Fibroblast of pulmonary artery (primary cell): ENCODE data around the gene VDAC2.

Experiments
- DNase-seq: peaks from one replicate; pipeline ENCODE4 v3.0.0-alpha.2; 2010; ENCODE audit warnings: low read depth
- H3K4me3 ChIP-seq: replicated peaks from 2 replicates; pipeline ENCODE4 v1.5.1; 2011; ENCODE audit warnings: low read depth, mild to moderate bottlenecking, control low read depth, low read length, moderate library complexity
- CTCF ChIP-seq: IDR thresholded peaks from 2 replicates; pipeline ENCODE4 v1.5.1; 2011; ENCODE audit warnings: mild to moderate bottlenecking, control low read depth, low read length, inconsistent platforms; ENCODE audit errors: missing control alignments

Gene VDAC2

GRCh38 chr10:75272094-75272493, 61.5 kb downstream of the VDAC2 start:
- H3K4me3 ChIP-seq, result no peak overlapping the region
- TF ChIP-seq CTCF, result no peak
- no peak for DNase-seq

GRCh38 chr10:75272896-75273295, 62.3 kb downstream of the VDAC2 start:
- TF ChIP-seq CTCF, result no peak
- no peak for DNase-seq
- H3K4me3 ChIP-seq, result no peak overlapping the region

- no peak for TF ChIP-seq CTCF
- no peak for DNase-seq
- no peak overlapping the region for H3K4me3 ChIP-seq
Measured at GRCh38 chr10:75276069-75276872, 65.7 kb downstream of the VDAC2 start.

- no peak for DNase-seq
- no peak for TF ChIP-seq CTCF
- H3K4me3 ChIP-seq, result no peak overlapping the region
Measured at GRCh38 chr10:75280236-75280635, 69.6 kb downstream of the VDAC2 start.
